Placental epithelial cell (primary cell): ENCODE results near the gene TUBA4B. TPM values are rescaled to one million over a fixed set of nuclear protein-coding genes. Genes with fewer than 3 reads are reported as not detected.

Experiments
- small RNA-seq: library from RNA; depleted of rRNA; stranded (forward); fragments of <200 nt; gene quantifications from one replicate; pipeline ENCODE3, GENCODE V24; 2012
- total RNA-seq: library from RNA; depleted of rRNA; stranded (reverse); fragments of >200 nt; gene quantifications from 2 replicates; pipeline ENCODE4 v1.2.3, GENCODE V29; 2012

TUBA4B gene
- not detected in 2 replicates for total RNA-seq

DNA sequence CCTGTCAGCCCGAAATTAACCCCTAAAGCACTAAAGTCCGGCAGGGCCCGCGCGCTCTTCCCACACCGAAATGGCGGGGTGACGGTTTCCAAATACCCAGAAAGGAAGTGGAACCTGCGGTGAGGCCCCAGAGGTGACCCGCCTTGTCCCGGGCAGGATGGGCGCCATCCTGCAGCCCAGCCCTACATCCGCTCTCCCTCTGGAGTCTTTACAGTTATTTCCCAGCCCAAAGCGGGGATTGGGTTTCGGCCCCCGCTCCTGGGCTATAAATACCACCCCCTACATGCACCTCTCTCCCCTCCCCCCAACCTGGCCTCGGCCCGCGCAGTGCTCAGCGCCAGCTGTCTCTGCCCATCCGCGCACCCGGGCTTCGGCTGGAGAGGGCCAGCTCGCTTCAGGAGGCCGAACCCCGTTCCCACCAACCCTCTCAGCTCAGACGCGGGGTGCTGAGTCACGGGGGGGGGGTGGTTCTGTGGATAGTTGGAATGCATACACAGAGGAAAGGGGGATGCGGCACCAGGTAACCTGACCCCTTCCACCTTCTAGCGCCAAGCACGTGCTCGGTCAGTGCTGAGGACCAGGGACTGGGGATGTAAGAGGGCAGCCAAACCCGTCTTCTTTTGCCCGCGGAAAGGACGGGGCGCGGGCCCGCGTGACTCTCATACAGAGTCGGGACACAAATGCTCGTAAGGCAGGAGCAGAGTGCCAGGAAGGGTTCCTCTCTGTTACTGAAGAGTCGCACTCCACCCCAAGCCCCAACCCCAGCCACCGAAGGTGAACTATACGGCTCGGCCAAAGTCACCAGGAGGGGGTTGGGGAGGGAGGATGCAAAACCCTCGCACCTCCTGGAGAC, at the start of gene TUBA4B:
TUBA4B (plus strand) TSS at position 344 of the 853 bp plus-strand sequence; CDS start at position 509, 165 bp downstream.

DNA sequence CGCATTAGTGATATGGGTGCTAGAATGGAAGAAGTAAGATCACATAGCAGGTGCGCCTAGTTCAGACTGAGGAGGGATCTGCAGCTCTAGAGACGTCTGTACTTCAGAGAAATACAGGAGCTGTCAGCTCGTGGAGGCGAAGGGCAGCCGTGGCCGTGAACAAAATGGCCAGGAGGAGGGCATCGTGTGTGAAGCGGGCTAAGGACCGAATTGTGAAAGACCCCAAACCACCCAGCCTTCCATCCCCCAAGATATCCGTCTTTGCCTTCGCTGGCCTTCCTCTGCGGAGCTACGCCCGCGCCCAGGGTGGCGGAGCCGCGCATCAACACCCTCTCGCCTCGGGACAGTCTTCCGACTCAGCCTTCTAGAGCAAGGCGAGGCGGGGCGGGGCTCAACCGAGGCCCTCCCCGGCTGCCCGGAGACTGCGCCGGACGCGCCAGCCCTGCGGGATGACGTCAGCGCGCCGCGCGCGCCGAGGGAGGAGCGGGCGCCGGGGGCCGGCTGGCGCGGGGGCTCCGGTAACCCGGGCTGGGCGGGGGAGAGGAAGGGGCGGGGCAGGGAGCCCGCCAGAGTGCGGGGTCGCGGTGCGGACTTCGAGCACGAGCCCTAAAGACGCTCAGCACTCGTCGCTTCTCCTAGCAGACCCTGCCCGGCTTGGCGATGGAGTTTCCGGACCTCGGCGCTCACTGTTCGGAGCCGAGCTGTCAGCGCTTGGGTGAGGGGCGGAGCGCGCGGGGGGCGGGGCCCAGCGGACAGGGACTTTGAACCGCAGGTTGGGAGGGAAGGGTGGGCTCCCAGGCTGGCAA, 46.5 kb upstream of the TUBA4B start, which contains the start of gene ZFAND2B:
ZFAND2B (plus strand) TSS at position 455 of the 806 bp plus-strand sequence; CDS start at position 661, 206 bp downstream.

DNA sequence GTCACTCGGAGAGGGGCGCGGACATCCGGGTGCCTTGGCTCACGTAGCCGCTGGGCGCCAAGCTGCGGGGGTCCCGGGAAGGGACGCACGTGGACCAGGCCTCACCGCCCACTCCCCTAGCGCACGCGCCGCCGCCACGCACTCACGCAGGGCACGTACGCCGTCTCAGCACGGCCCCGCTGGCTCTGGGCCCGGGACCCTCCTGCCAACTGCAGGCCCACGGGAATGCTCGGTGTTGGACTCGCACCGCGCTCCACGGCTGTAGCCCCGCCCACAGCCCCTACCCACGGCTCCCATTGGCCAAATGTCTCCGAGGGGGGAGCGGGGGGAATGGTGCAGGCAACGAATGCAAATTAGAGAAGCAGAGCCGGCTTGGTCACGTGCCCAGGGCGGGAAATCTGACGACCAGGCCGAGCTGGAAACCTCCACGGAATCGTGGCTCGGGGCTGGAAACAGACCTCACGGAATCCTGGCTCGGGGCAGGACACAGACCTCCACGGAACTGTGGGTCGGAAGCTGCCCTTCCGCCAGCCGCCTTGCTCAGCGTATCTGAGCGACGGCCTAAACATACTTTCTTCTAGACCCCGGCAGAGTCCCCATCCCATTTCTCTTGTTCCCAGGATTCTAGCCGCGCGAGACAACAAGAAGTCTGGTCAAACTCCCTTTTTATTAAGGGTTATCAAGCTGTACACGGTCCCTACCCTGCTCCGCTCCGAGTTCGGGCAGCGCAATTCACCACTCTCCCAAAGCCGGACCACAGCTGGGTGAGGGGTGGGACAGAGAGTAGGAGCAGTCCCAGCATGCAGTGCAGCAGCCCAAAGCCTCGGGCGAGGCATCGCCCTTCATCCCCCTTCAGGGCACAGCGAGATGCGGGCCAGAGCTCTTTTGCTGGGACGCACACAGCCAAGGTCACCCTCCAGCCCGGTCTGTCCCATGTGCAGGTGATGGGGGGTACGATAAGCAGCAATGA, 34.0 kb upstream of the TUBA4B start, which contains the start of gene ABCB6:
ABCB6 (minus strand) TSS at position 227 of the 970 bp plus-strand sequence. CDS start 285 bp downstream, outside the sequence.

DNA sequence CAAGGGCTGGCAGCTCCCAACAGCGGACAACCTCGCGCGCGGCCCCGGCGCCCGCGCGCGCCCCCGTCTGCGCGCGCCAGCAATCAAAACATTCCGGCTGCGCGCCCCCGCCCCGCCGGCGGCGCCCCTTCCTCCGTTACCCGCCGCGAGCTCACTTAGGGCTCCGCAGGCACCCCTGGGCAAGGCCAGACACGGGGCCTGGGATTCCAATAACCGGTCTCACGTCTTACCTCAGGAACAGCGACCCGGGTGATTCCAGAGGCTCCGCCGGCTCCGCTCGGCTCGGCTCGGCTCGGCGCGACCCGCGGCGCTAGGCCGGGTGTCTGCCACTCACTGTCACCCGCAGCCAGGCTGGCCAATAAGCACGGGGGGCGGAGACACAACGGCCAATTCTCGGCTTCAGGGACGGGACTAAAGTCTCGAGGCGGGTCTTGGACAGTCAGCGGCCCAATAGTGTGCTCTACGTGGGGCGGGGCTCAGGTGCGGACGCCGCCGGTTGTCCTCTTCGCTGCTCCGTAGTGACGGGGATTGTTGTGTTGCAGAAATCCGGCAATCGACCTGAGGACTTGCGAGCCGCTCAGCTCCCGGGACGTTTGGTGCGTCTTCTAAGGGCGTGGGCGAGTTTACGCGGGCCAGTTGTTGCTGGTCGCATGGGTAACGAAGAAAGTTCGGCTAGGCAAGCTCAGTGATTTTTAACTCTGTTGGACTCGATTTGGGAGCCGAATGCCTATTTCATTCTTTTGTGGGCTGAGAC, 23.6 kb upstream of the TUBA4B start, which contains the start of the genes ANKZF1 and ATG9A:
ANKZF1 (plus strand) TSS at position 502 of the 754 bp plus-strand sequence. CDS start 452 bp downstream, outside the sequence.
ATG9A (minus strand) TSS at position 332 of the 754 bp plus-strand sequence. CDS start 1,612 bp downstream, outside the sequence.

DNA sequence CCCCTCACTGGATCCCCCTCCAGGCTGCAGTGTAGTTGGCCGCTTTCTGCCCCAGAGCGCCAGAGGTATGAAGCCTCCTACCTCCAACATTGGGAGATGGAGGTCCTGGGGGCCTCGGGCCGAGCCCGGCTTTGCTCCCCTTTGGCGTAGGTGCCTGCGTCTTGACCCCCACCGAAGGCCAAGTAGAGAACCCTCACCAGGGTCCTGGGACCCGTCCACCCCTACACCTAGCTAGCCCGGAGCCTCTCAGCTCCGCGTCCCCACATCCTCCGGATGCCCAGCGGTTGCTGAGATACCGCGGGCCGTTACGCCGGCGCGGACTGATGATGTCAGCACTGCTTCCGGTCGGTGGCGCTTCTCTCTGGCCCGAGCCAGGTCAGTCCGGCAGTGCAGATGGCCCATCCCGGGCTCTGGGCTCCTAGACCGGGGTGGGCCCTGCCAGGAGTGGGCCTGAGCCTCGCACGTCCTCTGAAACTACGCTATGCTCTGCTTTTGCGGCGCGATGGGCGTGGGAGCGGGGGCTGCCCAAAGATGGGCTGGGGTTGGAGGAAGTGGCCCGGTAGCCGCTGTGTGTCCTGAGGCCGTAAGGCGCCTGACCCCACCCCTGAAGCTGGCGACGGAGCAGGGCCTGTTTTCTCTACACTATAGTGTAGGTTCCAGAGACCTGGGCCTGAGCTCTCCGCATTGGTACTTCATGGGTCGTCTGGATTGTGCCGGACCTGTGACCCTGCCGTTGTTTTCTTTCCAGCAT, 7.7 kb upstream of the TUBA4B start, which contains the start of the genes GLB1L and STK16:
GLB1L (minus strand) TSS at position 297 of the 751 bp plus-strand sequence. CDS start 1,871 bp downstream, outside the sequence.
STK16 (plus strand) TSS at position 332 of the 751 bp plus-strand sequence. CDS start 521 bp downstream, outside the sequence.

DNA sequence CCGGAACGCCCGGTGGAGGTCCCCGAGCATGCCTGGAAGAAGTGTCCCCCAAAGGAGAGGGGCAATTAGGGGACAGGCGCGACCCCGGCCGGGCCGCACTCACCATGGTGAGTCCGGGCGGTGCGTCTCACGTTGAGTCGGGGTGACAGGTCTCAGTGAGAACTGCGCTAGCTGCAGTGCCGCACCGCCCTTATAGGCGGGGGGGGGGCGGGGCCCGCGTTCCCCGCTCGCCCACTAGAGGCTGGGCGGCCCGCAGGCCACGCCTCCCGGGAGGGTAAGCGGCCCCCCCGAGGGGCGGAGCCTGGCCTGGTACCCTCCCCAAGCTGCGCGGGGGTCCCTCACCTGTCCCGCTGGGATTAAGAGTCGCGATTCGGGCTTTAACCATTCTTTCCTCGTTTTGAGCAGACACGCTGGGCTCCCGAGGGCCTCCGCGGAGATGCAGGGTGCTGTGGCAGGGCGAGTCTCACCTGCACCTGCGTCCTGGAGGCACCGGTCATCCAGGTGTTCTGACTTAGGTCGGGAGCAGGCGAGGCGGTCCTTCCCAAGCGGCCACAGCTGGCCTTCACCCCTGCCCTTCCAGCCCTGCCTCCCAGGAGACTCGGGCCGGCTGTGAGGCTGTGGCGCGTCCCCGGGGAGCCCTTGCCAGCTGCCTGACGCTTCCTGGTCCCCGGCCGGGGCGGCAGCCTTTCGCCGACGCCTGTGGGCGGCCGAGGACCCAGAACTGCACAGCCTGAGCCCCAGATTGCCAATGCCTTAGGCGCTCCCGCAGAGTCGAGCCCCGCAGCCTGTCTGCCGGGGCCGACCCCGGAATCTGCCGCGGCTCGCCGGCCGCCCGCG, 928 bp downstream of the TUBA4B start, which contains the start of gene TUBA4A:
TUBA4A (minus strand) TSS at position 166 of the 837 bp plus-strand sequence; CDS start at position 106, 60 bp downstream.

DNA sequence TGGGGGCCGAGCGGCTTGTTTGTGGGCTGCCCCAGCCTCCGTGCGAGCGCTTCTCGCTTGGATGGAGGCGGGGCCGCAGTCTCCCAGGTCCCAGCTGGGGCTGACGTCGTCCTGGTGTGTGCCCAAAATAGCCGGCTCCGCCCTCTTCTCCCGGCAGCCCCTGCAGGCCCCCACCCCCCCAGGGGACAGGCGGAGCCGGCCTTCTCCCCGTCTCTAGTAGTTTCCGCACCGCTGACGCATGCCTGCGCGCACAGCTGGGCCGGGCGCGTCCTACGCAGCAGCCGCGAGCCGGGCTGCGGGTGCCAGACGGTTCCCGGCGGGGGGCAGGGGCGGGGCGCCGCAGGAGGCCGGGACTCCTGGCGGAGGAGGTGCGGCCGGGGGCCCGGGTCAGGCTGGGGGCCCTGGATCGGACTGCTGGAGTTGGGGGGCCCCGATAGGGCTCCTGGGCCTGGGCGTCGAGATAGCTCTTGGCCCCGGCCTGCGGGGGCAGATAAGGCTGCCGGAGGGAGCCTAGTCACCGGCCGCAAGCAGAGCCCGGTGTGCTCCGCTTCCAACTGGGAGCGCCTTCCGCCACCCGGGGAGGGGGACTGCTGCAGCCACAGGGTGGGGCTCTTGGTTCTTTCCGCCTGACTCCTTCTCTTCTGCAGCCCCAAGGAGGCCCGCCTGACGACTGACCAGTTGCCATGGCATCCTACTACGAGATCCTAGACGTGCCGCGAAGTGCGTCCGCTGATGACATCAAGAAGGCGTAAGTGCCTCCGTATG, 26.3 kb downstream of the TUBA4B start, which contains the start of gene DNAJB2:
DNAJB2 (plus strand) TSS at position 216 of the 765 bp plus-strand sequence; CDS start at position 684, 468 bp downstream.

DNA sequence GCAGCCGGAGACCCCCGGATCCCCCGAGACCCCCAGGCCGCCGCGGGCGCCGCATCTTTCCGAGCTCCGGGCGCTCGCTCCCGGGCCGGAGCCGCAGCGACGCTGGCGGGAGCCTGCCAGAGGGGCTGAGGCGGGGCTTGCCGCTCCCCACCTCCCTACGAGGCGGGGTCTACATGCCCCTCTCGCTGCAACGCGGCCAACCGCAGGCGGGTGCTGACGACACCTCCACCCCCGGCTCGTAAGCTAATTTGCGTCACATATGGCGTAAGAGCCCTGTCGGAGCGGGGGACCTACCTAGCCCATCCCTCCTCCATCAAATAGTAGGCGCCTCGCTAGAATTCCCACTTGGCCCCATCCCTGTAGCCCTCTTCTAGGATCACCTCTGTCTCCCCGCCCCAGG, 56.2 kb downstream of the TUBA4B start, which contains the start of gene PTPRN:
PTPRN (minus strand) TSS at position 124 of the 400 bp plus-strand sequence; CDS start at position 55, 69 bp downstream.

Small RNA genes within 50 kb of the gene (small RNA-seq; reads per million reads assigned to genes)
- not detected for gene MIR153-1

Other genes starting within 250 kb of the TUBA4B start
- gene CFAP65, start 211.7 kb upstream of the TUBA4B start, total RNA-seq = not detected in 2 replicates
- under 0.01 TPM in 1 of 2 replicates, not detected in the other for gene IHH, start 192.3 kb upstream of the TUBA4B start, total RNA-seq
- gene NHEJ1, start 92.4 kb upstream of the TUBA4B start, total RNA-seq = 21.9 and 23.6 TPM in 2 replicates
- gene SLC23A3, start 83.2 kb upstream of the TUBA4B start, total RNA-seq = 0.54 and 2.0 TPM in 2 replicates
- 13.4 and 14.5 TPM in 2 replicates for gene CNPPD1, start 76.3 kb upstream of the TUBA4B start, total RNA-seq
- 75.0 and 85.6 TPM in 2 replicates for gene RETREG2, start 75.0 kb upstream of the TUBA4B start, total RNA-seq
- gene ZFAND2B, start 46.5 kb upstream of the TUBA4B start, total RNA-seq = 31.4 and 37.8 TPM in 2 replicates
- 16.1 and 38.0 TPM in 2 replicates for gene ABCB6, start 34.3 kb upstream of the TUBA4B start, total RNA-seq
- 36.1 and 71.0 TPM in 2 replicates for gene ATG9A, start 23.6 kb upstream of the TUBA4B start, total RNA-seq
- 34.9 and 45.5 TPM in 2 replicates for gene ANKZF1, start 23.4 kb upstream of the TUBA4B start, total RNA-seq
- 28.3 and 33.0 TPM in 2 replicates for gene GLB1L, start 7.8 kb upstream of the TUBA4B start, total RNA-seq
- 30.2 and 77.9 TPM in 2 replicates for gene STK16, start 7.8 kb upstream of the TUBA4B start, total RNA-seq
- 5.1 and 69.6 TPM in 2 replicates for gene TUBA4A, start 675 bp downstream of the TUBA4B start, total RNA-seq
- 63.2 and 74.1 TPM in 2 replicates for gene DNAJB2, start 26.1 kb downstream of the TUBA4B start, total RNA-seq
- under 0.01 and 0.11 TPM in 2 replicates for gene PTPRN, start 56.2 kb downstream of the TUBA4B start, total RNA-seq
- gene RESP18, start 79.5 kb downstream of the TUBA4B start, total RNA-seq = not detected in 2 replicates
- gene DNPEP, start 134.7 kb downstream of the TUBA4B start, total RNA-seq = 47.5 and 55.0 TPM in 2 replicates
- under 0.01 TPM in 1 of 2 replicates, not detected in the other for gene DES, start 165.1 kb downstream of the TUBA4B start, total RNA-seq
- 20.4 and 40.8 TPM in 2 replicates for gene SPEG, start 181.6 kb downstream of the TUBA4B start, total RNA-seq
- 76.6 and 138 TPM in 2 replicates for gene GMPPA, start 245.6 kb downstream of the TUBA4B start, total RNA-seq